MM.1S (cell line): ENCODE measurements around the gene DDIAS.
"Not testable (repeated sequence)": the region's sequence is repeated elsewhere in the genome, so short reads cannot be mapped to it uniquely, and the experiment has no call there.

ENCODE experiments used
- EZH2 ChIP-seq: fragments of 300-600 bp; sonication (generic); optimal IDR thresholded peaks from 2 replicates; pipeline ENCODE3; 2017; ENCODE audit warnings: low read depth, mild to moderate bottlenecking, antibody characterized with exemption, low read length, mixed read lengths
- EZH2phosphoT487 ChIP-seq: fragments of 300-600 bp; sonication (generic); IDR thresholded peaks from 2 replicates; pipeline ENCODE4 v1.6.1; 2018; ENCODE audit warnings: antibody characterized with exemption, low read length
- TF ChIP-seq, protein P1 (sequence below): fragments of 300-600 bp; sonication (generic); IDR thresholded peaks from 2 replicates; pipeline ENCODE4 v1.5.1; 2016; ENCODE audit warnings: antibody characterized with exemption, low read length, mixed read lengths

DNA sequence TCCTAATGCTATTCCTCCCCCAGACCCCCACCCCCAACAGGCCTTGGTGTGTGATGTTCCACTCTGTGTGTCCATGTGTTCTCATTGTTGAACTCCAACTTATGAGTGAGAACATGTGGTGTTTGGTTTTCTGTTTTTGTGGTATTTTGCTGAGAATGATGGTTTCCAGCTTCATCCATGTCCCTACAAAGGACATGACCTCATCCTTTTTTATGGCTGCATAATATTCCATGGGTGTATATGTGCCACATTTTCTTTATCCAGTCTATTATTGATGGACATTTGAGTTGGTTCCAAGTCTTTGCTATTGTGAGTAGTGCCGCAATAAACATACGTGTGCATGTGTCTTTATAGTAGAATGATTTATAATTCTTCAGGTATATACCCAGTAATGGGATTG is 49.0 kb downstream of the DDIAS start:
- TF ChIP-seq, protein P1, sequence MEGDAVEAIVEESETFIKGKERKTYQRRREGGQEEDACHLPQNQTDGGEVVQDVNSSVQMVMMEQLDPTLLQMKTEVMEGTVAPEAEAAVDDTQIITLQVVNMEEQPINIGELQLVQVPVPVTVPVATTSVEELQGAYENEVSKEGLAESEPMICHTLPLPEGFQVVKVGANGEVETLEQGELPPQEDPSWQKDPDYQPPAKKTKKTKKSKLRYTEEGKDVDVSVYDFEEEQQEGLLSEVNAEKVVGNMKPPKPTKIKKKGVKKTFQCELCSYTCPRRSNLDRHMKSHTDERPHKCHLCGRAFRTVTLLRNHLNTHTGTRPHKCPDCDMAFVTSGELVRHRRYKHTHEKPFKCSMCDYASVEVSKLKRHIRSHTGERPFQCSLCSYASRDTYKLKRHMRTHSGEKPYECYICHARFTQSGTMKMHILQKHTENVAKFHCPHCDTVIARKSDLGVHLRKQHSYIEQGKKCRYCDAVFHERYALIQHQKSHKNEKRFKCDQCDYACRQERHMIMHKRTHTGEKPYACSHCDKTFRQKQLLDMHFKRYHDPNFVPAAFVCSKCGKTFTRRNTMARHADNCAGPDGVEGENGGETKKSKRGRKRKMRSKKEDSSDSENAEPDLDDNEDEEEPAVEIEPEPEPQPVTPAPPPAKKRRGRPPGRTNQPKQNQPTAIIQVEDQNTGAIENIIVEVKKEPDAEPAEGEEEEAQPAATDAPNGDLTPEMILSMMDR = not testable (repeated sequence)
- TF ChIP-seq EZH2, EZH2phosphoT487: not testable (repeated sequence)
